IMR-90 (cell line): ENCODE results near the gene THOC6. TPM values are rescaled to one million over a fixed set of nuclear protein-coding genes. Genes with fewer than 3 reads are reported as not detected.

Experiments
- ATAC-seq: fragments of 200-7000 bp; cut with Tn5 transposase; 2 replicates; pipeline ENCODE4 v1.9.1; 2020; ENCODE audit warnings: low read depth, mild to moderate bottlenecking, moderate library complexity
- BruUV-seq: library from RNA; stranded (reverse); fragments of 400-500 nt; replicated peaks from 2 replicates; lab custom pipeline; 2021; lab: Mats Ljungman, UMichigan
- CTCF ChIA-PET: fragments of 300-600 bp; formaldehyde crosslinking; extraction: SDS; loops from one replicate; lab custom pipeline; 2021; ENCODE audit warnings: antibody characterized with exemption; lab: Yijun Ruan, JAX
- POLR2A ChIA-PET: fragments of 300-600 bp; sonication (Branson Sonifier 250); formaldehyde crosslinking; loops from one replicate; lab custom pipeline; 2022; ENCODE audit warnings: antibody characterized with exemption; ENCODE audit not compliant: unreplicated experiment; lab: Charles Lee
- DNase-seq: peaks from one replicate; pipeline ENCODE4 v3.0.0; 2013
- H2AFZ ChIP-seq: replicated peaks from 2 replicates; pipeline ENCODE3; 2013; ENCODE audit warnings: low read length, mild to moderate bottlenecking; ENCODE audit not compliant: poor library complexity
- H2AK5ac ChIP-seq: 2 replicates; pipeline ENCODE4 v1.6.1; 2013; ENCODE audit warnings: low read depth, low read length, inconsistent platforms
- H2AK9ac ChIP-seq: replicated peaks from 2 replicates; pipeline ENCODE3; 2013; ENCODE audit warnings: mild to moderate bottlenecking, low read depth, low read length, moderate library complexity; ENCODE audit not compliant: poor library complexity
- H2BK120ac ChIP-seq: 2 replicates; pipeline ENCODE4 v1.6.1; 2013; ENCODE audit warnings: low read depth, low read length, inconsistent platforms
- H2BK15ac ChIP-seq: 3 replicates; pipeline ENCODE4 v1.6.1; 2013; ENCODE audit warnings: low read depth, low read length, inconsistent platforms
- H2BK20ac ChIP-seq: 2 replicates; pipeline ENCODE4 v1.6.1; 2013; ENCODE audit warnings: low read depth, mild to moderate bottlenecking, inconsistent platforms, low read length, moderate library complexity
- H2BK5ac ChIP-seq: 2 replicates; pipeline ENCODE4 v1.6.1; 2013; ENCODE audit warnings: mild to moderate bottlenecking, low read depth, low read length, inconsistent platforms; ENCODE audit not compliant: poor library complexity, severe bottlenecking
- H3K14ac ChIP-seq: replicated peaks from 2 replicates; pipeline ENCODE4 v1.6.1; 2013; ENCODE audit warnings: low read depth, low read length, inconsistent platforms
- H3K18ac ChIP-seq: 2 replicates; pipeline ENCODE4 v1.6.1; 2013; ENCODE audit warnings: low read depth, low read length, control low read depth
- H3K23ac ChIP-seq: 2 replicates; pipeline ENCODE4 v1.6.1; 2013; ENCODE audit warnings: low read depth, low read length, inconsistent platforms
- H3K27ac ChIP-seq: 2 replicates; pipeline ENCODE4 v1.5.1; 2013; ENCODE audit warnings: mild to moderate bottlenecking, control low read depth, low read length; ENCODE audit not compliant: insufficient read depth
- H3K27me3 ChIP-seq: 2 replicates; pipeline ENCODE4 v1.6.1; 2013; ENCODE audit warnings: low read length; ENCODE audit not compliant: control insufficient read depth, insufficient read depth
- H3K36me3 ChIP-seq: 2 replicates; pipeline ENCODE4 v1.6.1; 2013; ENCODE audit warnings: low read length, mixed read lengths; ENCODE audit not compliant: control insufficient read depth, insufficient read depth
- H3K4ac ChIP-seq: 2 replicates; pipeline ENCODE4 v1.6.1; 2013; ENCODE audit warnings: low read depth, low read length, inconsistent platforms
- H3K4me1 ChIP-seq: 2 replicates; pipeline ENCODE4 v1.6.1; 2013; ENCODE audit warnings: low read length, mixed read lengths; ENCODE audit not compliant: control insufficient read depth, insufficient read depth
- H3K4me2 ChIP-seq: 2 replicates; pipeline ENCODE4 v1.6.1; 2013; ENCODE audit warnings: low read depth, mild to moderate bottlenecking, control low read depth, low read length, moderate library complexity
- H3K4me3 ChIP-seq: 2 replicates; pipeline ENCODE4 v1.5.1; 2013; ENCODE audit warnings: low read depth, mild to moderate bottlenecking, control low read depth, low read length, moderate library complexity; ENCODE audit not compliant: insufficient read depth
- H3K56ac ChIP-seq: 2 replicates; pipeline ENCODE4 v1.6.1; 2013; ENCODE audit warnings: low read length, inconsistent platforms; ENCODE audit not compliant: insufficient read depth; ENCODE audit errors: extremely low read depth
- H3K79me1 ChIP-seq, 2 experiments: 2 replicates each; pipeline ENCODE4 v1.6.1; 2013; ENCODE audit warnings: low read length in 2 of 2, inconsistent platforms in 1 of 2, low read depth in 1 of 2
- H3K9ac ChIP-seq: 2 replicates; pipeline ENCODE4 v1.6.1; 2013; ENCODE audit warnings: low read depth, low read length, control low read depth
- H3K9me1 ChIP-seq: 2 replicates; pipeline ENCODE4 v1.6.1; 2013; ENCODE audit warnings: low read length, inconsistent platforms; ENCODE audit not compliant: insufficient read depth
- H3K9me3 ChIP-seq: 2 replicates; pipeline ENCODE4 v1.6.1; 2013; ENCODE audit warnings: low read length; ENCODE audit not compliant: control insufficient read depth, insufficient read depth
- H4K20me1 ChIP-seq: 2 replicates; pipeline ENCODE4 v1.6.1; 2013; ENCODE audit warnings: low read length, inconsistent platforms; ENCODE audit not compliant: insufficient read depth
- H4K5ac ChIP-seq: 2 replicates; pipeline ENCODE4 v1.6.1; 2013; ENCODE audit warnings: mild to moderate bottlenecking, low read depth, low read length, control low read depth
- H4K8ac ChIP-seq, 2 experiments: 2 replicates each; pipeline ENCODE4 v1.6.1; 2013; ENCODE audit warnings: low read depth in 2 of 2, low read length in 2 of 2, control low read depth in 1 of 2, inconsistent platforms in 1 of 2
- H4K91ac ChIP-seq: 2 replicates; pipeline ENCODE4 v1.6.1; 2013; ENCODE audit warnings: low read depth, low read length, inconsistent platforms; ENCODE audit not compliant: insufficient read depth
- BHLHE40 ChIP-seq: fragments of 150-350 bp; IDR thresholded peaks from 2 replicates; pipeline ENCODE4 v1.6.1; 2016; ENCODE audit warnings: mild to moderate bottlenecking, low read depth, low read length
- CHD1 ChIP-seq: IDR thresholded peaks from 2 replicates; pipeline ENCODE4 v1.6.1; 2012; ENCODE audit warnings: low read depth, low read length, improper control_type of control experiment
- FOS ChIP-seq: fragments of 150-350 bp; IDR thresholded peaks from 2 replicates; pipeline ENCODE4 v1.6.1; 2016; ENCODE audit warnings: low read depth, low read length
- MXI1 ChIP-seq: IDR thresholded peaks from 2 replicates; pipeline ENCODE4 v1.6.1; 2012; ENCODE audit warnings: low read depth, mild to moderate bottlenecking, low read length, moderate library complexity, borderline replicate concordance
- NFE2L2 ChIP-seq: fragments of 150-350 bp; IDR thresholded peaks from 2 replicates; pipeline ENCODE4 v1.6.1; 2016; ENCODE audit warnings: low read depth, mild to moderate bottlenecking, low read length
- RAD21 ChIP-seq: IDR thresholded peaks from 2 replicates; pipeline ENCODE4 v1.6.1; 2012; ENCODE audit warnings: low read length, improper control_type of control experiment
- RCOR1 ChIP-seq: IDR thresholded peaks from 2 replicates; pipeline ENCODE4 v1.6.1; 2012; ENCODE audit warnings: mild to moderate bottlenecking, low read length, improper control_type of control experiment; ENCODE audit not compliant: insufficient replicate concordance
- WGBS, 2 experiments: methylation state at CpG; one replicate each; pipeline versions ENCODE4 v1.1.5 to v1.1.7; 2013; ENCODE audit warnings: missing lambda C conversion rate in 2 of 2; ENCODE audit not compliant: insufficient read length in 1 of 2; ENCODE audit errors: extremely low coverage in 2 of 2; 5-methylcytosine and 5-hydroxymethylcytosine counted together
- dilution Hi-C: fragments of 300-500 bp; cut with HindIII; formaldehyde crosslinking; loops from one replicate; pipeline ENCODE4 v1.14.3; 2018; ENCODE audit warnings: low sequenced_read_pairs; ENCODE audit not compliant: unreplicated experiment
- in situ Hi-C: fragments of 300-500 bp; cut with MboI; formaldehyde crosslinking; loops from 3 replicates; pipeline ENCODE4 v1.14.3; 2019; ENCODE audit warnings: low sequenced_read_pairs, inconsistent platforms, mixed read lengths
- intact Hi-C: fragments of 100-400 bp; cut with micrococcal nuclease; formaldehyde crosslinking; loops from 2 replicates; pipeline ENCODE4 v1.10.0; 2022
- polyA plus RNA-seq, 3 experiments: library from polyadenylated mRNA; depleted of rRNA; stranded (reverse); fragments of >200 nt; gene quantifications; 2 replicates each; pipeline ENCODE4 v1.2.3, GENCODE V29; 2012; ENCODE audit warnings: low replicate concordance in 1 of 3
- total RNA-seq: library from RNA; depleted of rRNA; stranded (reverse); fragments of >200 nt; gene quantifications from 2 replicates; pipeline ENCODE4 v1.2.3, GENCODE V29; 2012
- TF ChIP-seq, protein P1 (sequence below): conservative IDR thresholded peaks from 2 replicates; pipeline ENCODE4 v1.5.1; 2012; ENCODE audit warnings: mild to moderate bottlenecking, low read depth, low read length, improper control_type of control experiment
- TF ChIP-seq, protein P2 (sequence below): fragments of 150-350 bp; IDR thresholded peaks from 2 replicates; pipeline ENCODE4 v1.6.1; 2017; ENCODE audit warnings: mild to moderate bottlenecking, antibody characterized with exemption, low read length, low read depth

The THOC6 gene
- total and polyA plus RNA-seq, 2 of the 4 experiments (the other 2 are of a cell fraction), result 16.8 to 23.1 TPM

DNA sequence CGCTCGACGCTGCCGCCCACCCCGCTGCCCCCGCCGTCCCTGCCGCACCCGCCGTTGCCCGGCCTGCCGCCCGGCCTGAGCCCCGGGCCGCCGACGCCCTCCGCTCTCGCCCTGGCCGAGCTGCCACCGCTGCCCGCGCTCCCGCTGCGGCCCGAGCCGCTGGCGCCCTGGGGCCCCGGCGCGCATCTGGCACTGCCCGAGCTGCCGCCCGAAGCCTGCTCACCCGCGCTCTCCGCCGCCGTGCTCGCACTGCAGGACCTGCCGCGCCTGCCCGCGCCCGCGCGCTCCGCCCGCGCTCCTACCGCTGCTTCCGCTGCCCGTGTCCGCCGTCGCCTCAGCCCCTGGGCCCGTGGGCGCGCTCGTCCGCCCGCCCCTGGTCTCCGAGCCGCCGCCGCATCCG lies 19.5 kb upstream of the THOC6 start:
- TF ChIP-seq, protein P1, sequence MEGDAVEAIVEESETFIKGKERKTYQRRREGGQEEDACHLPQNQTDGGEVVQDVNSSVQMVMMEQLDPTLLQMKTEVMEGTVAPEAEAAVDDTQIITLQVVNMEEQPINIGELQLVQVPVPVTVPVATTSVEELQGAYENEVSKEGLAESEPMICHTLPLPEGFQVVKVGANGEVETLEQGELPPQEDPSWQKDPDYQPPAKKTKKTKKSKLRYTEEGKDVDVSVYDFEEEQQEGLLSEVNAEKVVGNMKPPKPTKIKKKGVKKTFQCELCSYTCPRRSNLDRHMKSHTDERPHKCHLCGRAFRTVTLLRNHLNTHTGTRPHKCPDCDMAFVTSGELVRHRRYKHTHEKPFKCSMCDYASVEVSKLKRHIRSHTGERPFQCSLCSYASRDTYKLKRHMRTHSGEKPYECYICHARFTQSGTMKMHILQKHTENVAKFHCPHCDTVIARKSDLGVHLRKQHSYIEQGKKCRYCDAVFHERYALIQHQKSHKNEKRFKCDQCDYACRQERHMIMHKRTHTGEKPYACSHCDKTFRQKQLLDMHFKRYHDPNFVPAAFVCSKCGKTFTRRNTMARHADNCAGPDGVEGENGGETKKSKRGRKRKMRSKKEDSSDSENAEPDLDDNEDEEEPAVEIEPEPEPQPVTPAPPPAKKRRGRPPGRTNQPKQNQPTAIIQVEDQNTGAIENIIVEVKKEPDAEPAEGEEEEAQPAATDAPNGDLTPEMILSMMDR, result no peak
- TF ChIP-seq, protein P2, sequence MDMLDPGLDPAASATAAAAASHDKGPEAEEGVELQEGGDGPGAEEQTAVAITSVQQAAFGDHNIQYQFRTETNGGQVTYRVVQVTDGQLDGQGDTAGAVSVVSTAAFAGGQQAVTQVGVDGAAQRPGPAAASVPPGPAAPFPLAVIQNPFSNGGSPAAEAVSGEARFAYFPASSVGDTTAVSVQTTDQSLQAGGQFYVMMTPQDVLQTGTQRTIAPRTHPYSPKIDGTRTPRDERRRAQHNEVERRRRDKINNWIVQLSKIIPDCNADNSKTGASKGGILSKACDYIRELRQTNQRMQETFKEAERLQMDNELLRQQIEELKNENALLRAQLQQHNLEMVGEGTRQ, result no peak
- TF ChIP-seq RAD21 (no peak), BHLHE40 (no peak), RCOR1 (no peak), FOS (no peak), CHD1 (no peak), MXI1 (no peak), NFE2L2 (no peak)
- Histone ChIP-seq H2BK15ac (no peak overlapping the region), H3K4ac (no peak overlapping the region), H3K9ac (no peak overlapping the region), H3K9me1 (no peaks in the 10 kb centered on the region), H3K18ac (no peak overlapping the region), H4K91ac (no peak overlapping the region), H3K4me3 (peak overlapping the region; percentile 19; the same call in 1 of the 2 replicates), H2AK9ac (no peak overlapping the region), H2BK20ac (no peak overlapping the region), H3K56ac (no peak overlapping the region), H3K79me1 (no peaks in the 10 kb centered on the region), H2BK5ac (no peak overlapping the region), H3K27me3 (peaks cover 36% of the 10 kb centered on the region), H3K4me2 (no peak overlapping the region), H4K20me1 (no peaks in the 10 kb centered on the region), H3K36me3 (no peaks in the 10 kb centered on the region), H4K8ac (no peak overlapping the region), H2AFZ (peak overlapping the region; percentile 77), H3K23ac (no peak overlapping the region), H2BK120ac (no peak overlapping the region), H3K4me1 (no peaks in the 10 kb centered on the region), H3K9me3 (no peaks in the 10 kb centered on the region), H3K27ac (no peak overlapping the region), H4K5ac (no peak overlapping the region), H2AK5ac (no peak overlapping the region), H3K14ac (no peak overlapping the region)
- in situ Hi-C loops (no loop called here), intact Hi-C loops (no loop called here), dilution Hi-C loops (no loop called here)
- ChIA-PET POLR2A (no interaction called here), CTCF (interaction anchor here (0.6 to 1.3 kb wide), 8 partner anchors 8 to 94 kb away, joined by 3 to 12 read pairs (median 4); no protein-coding TSS in a partner anchor)
- BruUV-seq, result no TSS peak
- DNase-seq, result no peak
- WGBS, 2 experiments, result 1% methylated on average over 34 of the region's 67 CpGs; no CpG with 5 or more reads in 1 of the 2 experiments
- ATAC-seq, result peak; percentile 36
